Liver (tissue), 9 donors: ENCODE results near the gene VEPH1. TPM values are rescaled to one million over a fixed set of nuclear protein-coding genes. Genes with fewer than 3 reads are reported as not detected.

Experiments
- DNase-seq: peaks from one replicate; pipeline ENCODE4 v3.0.0-alpha.2; 2017; ENCODE audit warnings: low spot score
- H3K27ac ChIP-seq, 2 donors: one replicate each; pipeline ENCODE4 v1.7.0; 2013; ENCODE audit warnings: inconsistent platforms in 2 of 2, low read length in 2 of 2, control low read depth in 1 of 2, low read depth in 1 of 2, mild to moderate bottlenecking in 1 of 2
- H3K27me3 ChIP-seq, 4 donors: one replicate each; pipeline versions ENCODE4 v1.6.1 to v1.7.0; 2013; ENCODE audit warnings: low read length in 3 of 4, inconsistent platforms in 1 of 4, mild to moderate bottlenecking in 1 of 4, moderate library complexity in 1 of 4; ENCODE audit not compliant: control insufficient read depth in 4 of 4, insufficient read depth in 4 of 4
- H3K36me3 ChIP-seq, 4 donors: one replicate each; pipeline versions ENCODE4 v1.6.1 to v1.7.0; 2013; ENCODE audit warnings: low read length in 3 of 4, mild to moderate bottlenecking in 3 of 4, low read depth in 1 of 4, moderate library complexity in 1 of 4; ENCODE audit not compliant: control insufficient read depth in 4 of 4, insufficient read depth in 3 of 4
- H3K4me1 ChIP-seq, 4 donors: one replicate each; pipeline versions ENCODE4 v1.6.1 to v1.7.0; 2013; ENCODE audit warnings: low read length in 3 of 4, mild to moderate bottlenecking in 3 of 4, moderate library complexity in 1 of 4; ENCODE audit not compliant: control insufficient read depth in 4 of 4, insufficient read depth in 4 of 4
- H3K4me3 ChIP-seq, 3 donors: one replicate each; pipeline versions ENCODE4 v1.6.1 to v1.7.0; 2013; ENCODE audit warnings: low read length in 3 of 3, control low read depth in 1 of 3, low read depth in 1 of 3, mild to moderate bottlenecking in 1 of 3
- H3K9ac ChIP-seq, 2 donors: one replicate each; pipeline ENCODE4 v1.7.0; 2013; ENCODE audit warnings: low read length in 2 of 2, mild to moderate bottlenecking in 2 of 2, moderate library complexity in 2 of 2, control low read depth in 1 of 2, low read depth in 1 of 2
- H3K9me3 ChIP-seq, 4 donors: one replicate each; pipeline versions ENCODE4 v1.6.1 to v1.7.0; 2013; ENCODE audit warnings: low read length in 3 of 4; ENCODE audit not compliant: control insufficient read depth in 4 of 4
- EGR1 ChIP-seq, 2 donors: IDR thresholded peaks; 2 replicates each; pipeline ENCODE4 v1.6.1; 2016 to 2018; ENCODE audit warnings: antibody characterized with exemption in 2 of 2, low read depth in 2 of 2
- FOXA1 ChIP-seq: IDR thresholded peaks from 2 replicates; pipeline ENCODE4 v1.6.1; 2016; ENCODE audit warnings: antibody characterized with exemption
- FOXA2 ChIP-seq: IDR thresholded peaks from 2 replicates; pipeline ENCODE4 v1.6.1; 2016; ENCODE audit warnings: antibody characterized with exemption
- GABPA ChIP-seq, 2 donors: IDR thresholded peaks in 1 of 2; conservative IDR thresholded peaks in 1 of 2; 2 replicates each; pipeline ENCODE4 v1.6.1; 2016; ENCODE audit warnings: antibody characterized with exemption in 2 of 2, mild to moderate bottlenecking in 1 of 2, moderate library complexity in 1 of 2
- HNF4A ChIP-seq, 2 donors: conservative IDR thresholded peaks; 2 replicates each; pipeline ENCODE4 v1.6.1; 2016; ENCODE audit warnings: antibody characterized with exemption in 2 of 2, mild to moderate bottlenecking in 2 of 2
- HNF4G ChIP-seq: IDR thresholded peaks from 2 replicates; pipeline ENCODE4 v1.6.1; 2016; ENCODE audit warnings: antibody characterized with exemption
- JUND ChIP-seq, 2 donors: IDR thresholded peaks; 2 replicates each; pipeline ENCODE4 v1.6.1; 2016; ENCODE audit warnings: antibody characterized with exemption in 2 of 2
- RAD21 ChIP-seq, 2 donors: IDR thresholded peaks; 2 replicates each; pipeline ENCODE4 v1.6.1; 2016; ENCODE audit warnings: antibody characterized with exemption in 2 of 2, mild to moderate bottlenecking in 2 of 2
- RXRA ChIP-seq, 2 donors: IDR thresholded peaks; 2 replicates each; pipeline ENCODE4 v1.6.1; 2017 to 2018; ENCODE audit warnings: antibody characterized with exemption in 2 of 2, mild to moderate bottlenecking in 1 of 2
- SP1 ChIP-seq: IDR thresholded peaks from 2 replicates; pipeline ENCODE4 v1.6.1; 2018; ENCODE audit warnings: antibody characterized with exemption, mild to moderate bottlenecking
- TAF1 ChIP-seq: conservative IDR thresholded peaks from 2 replicates; pipeline ENCODE4 v1.6.1; 2016; ENCODE audit warnings: antibody characterized with exemption, mild to moderate bottlenecking
- YY1 ChIP-seq: IDR thresholded peaks from 2 replicates; pipeline ENCODE4 v1.6.1; 2016; ENCODE audit warnings: antibody characterized with exemption, mild to moderate bottlenecking
- WGBS: extraction: QIAGEN DNeasy Blood & Tissue Kit; methylation state at CpG from one replicate; pipeline ENCODE4 v1.1.7; 2013; 5-methylcytosine and 5-hydroxymethylcytosine counted together
- polyA plus RNA-seq, 2 donors: library from polyadenylated mRNA; stranded (reverse) in 1 of 2; unstranded in 1 of 2; fragments of 200-250 nt in 1 of 2; fragments of >200 nt in 1 of 2; fragmentation: Nextera tagmentation in 1 of 2; extraction: Ambion mirVana in 1 of 2; gene quantifications; one replicate each; pipeline versions ENCODE4 v1.2.1 to v1.2.3, GENCODE V29; 2013 to 2015
- total RNA-seq, 2 donors: library from RNA; depleted of rRNA; stranded (reverse); fragments of >200 nt; gene quantifications; one replicate each; pipeline ENCODE4 v1.2.3, GENCODE V29; 2014
- TF ChIP-seq, protein P1 (sequence below): fragments of 150-350 bp; IDR thresholded peaks from 2 replicates; pipeline ENCODE4 v1.5.1; 2017; ENCODE audit warnings: improper control_type of control experiment, low read depth, low read length; ENCODE audit not compliant: missing input control
- donor health status: healthy.
- donor health status: healthy.
- donor health status: healthy.
- donor health status: healthy.
- donor health status: healthy.

The VEPH1 gene
- total and polyA plus RNA-seq, 4 donors = 0.60 to 3.3 (median 1.2) TPM

DNA sequence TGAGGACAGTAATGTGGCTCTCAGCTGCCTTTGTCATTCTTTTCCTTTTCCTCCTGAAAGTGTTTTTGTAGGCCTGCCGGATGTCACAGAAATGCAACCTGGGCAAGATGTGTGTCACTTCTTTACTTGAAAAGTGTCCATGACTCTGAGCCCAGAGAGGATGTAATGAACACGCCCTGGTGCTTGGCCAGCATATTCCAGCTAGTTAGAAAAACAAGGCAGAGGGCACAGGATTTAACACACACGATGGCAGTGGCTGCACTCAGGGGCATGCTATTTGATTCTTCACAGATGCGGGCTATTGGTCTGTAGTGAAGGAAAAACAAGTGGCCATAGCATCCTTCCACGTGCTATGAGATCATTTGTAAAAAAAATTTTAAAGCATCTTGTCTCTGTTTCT, 96.8 kb downstream of the VEPH1 start (continued):
- TF ChIP-seq TAF1 = no peak
- no peak for TF ChIP-seq SP1
- no peak for TF ChIP-seq EGR1 (IDR thresholded peaks at IDR 0.05; ENCODE audit: low read depth in 2 of 2)
- TF ChIP-seq YY1 = no peak
- TF ChIP-seq, protein P1, sequence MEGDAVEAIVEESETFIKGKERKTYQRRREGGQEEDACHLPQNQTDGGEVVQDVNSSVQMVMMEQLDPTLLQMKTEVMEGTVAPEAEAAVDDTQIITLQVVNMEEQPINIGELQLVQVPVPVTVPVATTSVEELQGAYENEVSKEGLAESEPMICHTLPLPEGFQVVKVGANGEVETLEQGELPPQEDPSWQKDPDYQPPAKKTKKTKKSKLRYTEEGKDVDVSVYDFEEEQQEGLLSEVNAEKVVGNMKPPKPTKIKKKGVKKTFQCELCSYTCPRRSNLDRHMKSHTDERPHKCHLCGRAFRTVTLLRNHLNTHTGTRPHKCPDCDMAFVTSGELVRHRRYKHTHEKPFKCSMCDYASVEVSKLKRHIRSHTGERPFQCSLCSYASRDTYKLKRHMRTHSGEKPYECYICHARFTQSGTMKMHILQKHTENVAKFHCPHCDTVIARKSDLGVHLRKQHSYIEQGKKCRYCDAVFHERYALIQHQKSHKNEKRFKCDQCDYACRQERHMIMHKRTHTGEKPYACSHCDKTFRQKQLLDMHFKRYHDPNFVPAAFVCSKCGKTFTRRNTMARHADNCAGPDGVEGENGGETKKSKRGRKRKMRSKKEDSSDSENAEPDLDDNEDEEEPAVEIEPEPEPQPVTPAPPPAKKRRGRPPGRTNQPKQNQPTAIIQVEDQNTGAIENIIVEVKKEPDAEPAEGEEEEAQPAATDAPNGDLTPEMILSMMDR = no peak
- no peak for TF ChIP-seq JUND (IDR thresholded peaks at IDR 0.05)
- no peak for TF ChIP-seq GABPA (IDR thresholded peaks at IDR 0.05 in 1 of 2, conservative IDR thresholded peaks at IDR 0.05 in 1 of 2)
- no peak for TF ChIP-seq RXRA (IDR thresholded peaks at IDR 0.05)

DNA sequence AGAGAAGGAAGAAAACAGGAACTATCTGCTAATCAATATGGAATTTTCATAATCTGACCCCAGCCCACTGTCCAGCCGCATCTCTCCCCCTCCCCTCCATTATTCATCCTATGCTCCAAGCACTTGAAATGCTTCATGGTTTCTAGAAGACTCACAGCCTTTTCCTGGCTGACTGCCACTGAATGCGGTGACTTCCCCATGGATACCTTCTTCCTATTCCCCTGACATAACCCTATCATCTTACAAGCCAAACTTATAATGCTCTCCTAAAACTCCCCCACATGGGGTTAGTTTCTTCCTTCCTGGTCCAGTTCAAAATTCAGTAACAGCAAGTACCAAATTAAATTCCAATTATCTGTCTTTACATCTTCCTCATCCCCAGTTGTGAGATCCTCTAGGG, 97.8 kb downstream of the VEPH1 start:
- Histone ChIP-seq H3K36me3 (no peaks in the 10 kb centered on the region), H3K9me3 (no peaks in the 10 kb centered on the region), H3K4me1 (no peaks in the 10 kb centered on the region), H3K4me3 (no peak overlapping the region), H3K27me3 (no peaks in the 10 kb centered on the region), H3K27ac (no peak overlapping the region), H3K9ac (no peak overlapping the region)
- TF ChIP-seq HNF4G (no peak), FOXA1 (no peak), TAF1 (no peak)
- DNase-seq = no peak
- WGBS = 76% methylated on average over 2 of the region's 2 CpGs

DNA sequence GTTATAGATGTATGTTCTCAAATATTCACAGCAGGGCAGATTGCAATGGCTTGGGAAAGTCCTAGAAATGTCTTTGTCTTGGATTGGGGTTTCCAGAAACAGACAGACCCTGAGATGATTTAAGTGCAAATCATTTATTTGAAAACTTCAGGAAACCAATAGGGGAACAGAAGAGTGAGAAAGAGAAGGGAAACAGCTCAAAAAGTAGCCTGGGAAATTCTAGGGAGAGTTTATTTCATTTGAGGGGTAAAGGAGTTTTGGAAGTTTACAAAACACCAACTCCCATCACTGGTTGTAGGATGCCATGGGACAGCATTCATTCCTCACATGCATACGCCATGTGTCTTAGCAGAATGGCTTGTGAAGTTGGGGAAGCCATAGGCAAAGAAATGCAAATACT, 98.8 kb downstream of the VEPH1 start:
- H3K36me3 ChIP-seq = no peaks in the 10 kb centered on the region

DNA sequence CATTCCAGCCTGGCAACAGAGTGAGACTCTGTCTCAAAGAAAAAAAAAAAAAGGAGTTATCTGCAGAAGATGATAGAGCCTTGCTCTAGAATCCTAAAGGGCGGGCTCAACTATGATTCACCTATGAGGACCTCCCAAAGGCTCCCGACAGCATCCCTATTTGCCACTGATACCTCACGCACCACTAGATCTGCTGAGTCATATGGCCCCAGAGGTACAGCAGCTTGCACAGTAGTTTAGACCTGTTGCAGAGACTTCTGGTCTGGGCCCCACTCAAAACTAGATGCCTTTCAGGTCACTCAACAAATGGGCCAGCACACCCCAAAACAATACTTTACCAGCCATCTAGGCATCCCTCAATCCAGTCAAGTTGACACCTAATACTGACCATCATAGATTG, 104.6 kb downstream of the VEPH1 start:
- no peak overlapping the region for H3K9ac ChIP-seq
- DNase-seq = no peak
- no peaks in the 10 kb centered on the region for H3K27me3 ChIP-seq
- no peaks in the 10 kb centered on the region for H3K9me3 ChIP-seq
- H3K27ac ChIP-seq = no peak overlapping the region
- no peak overlapping the region for H3K4me3 ChIP-seq
- no peaks in the 10 kb centered on the region for H3K36me3 ChIP-seq
- H3K4me1 ChIP-seq = no peaks in the 10 kb centered on the region
- no peak for TF ChIP-seq HNF4A (conservative IDR thresholded peaks at IDR 0.05)
- TF ChIP-seq, protein P1 = no peak
- no peak for TF ChIP-seq GABPA (IDR thresholded peaks at IDR 0.05 in 1 of 2, conservative IDR thresholded peaks at IDR 0.05 in 1 of 2)
- no peak for TF ChIP-seq FOXA1
- TF ChIP-seq TAF1 = no peak
- no peak for TF ChIP-seq HNF4G
- 93% methylated on average over 3 of the region's 3 CpGs for WGBS

More for the DNA sequence above, 98.8 kb downstream of the VEPH1 start:
- H3K4me3 ChIP-seq = no peak overlapping the region
- TF ChIP-seq FOXA2 = no peak
- TF ChIP-seq GABPA (IDR thresholded peaks at IDR 0.05 in 1 of 2, conservative IDR thresholded peaks at IDR 0.05 in 1 of 2) = no peak
- no peak for TF ChIP-seq HNF4G
- no peak for TF ChIP-seq HNF4A (conservative IDR thresholded peaks at IDR 0.05)
- TF ChIP-seq JUND (IDR thresholded peaks at IDR 0.05) = no peak
- no peak for TF ChIP-seq RAD21 (IDR thresholded peaks at IDR 0.05)
- TF ChIP-seq SP1 = no peak
- TF ChIP-seq TAF1 = no peak
- DNase-seq = no peak
- no peaks in the 10 kb centered on the region for H3K27me3 ChIP-seq
- no peaks in the 10 kb centered on the region for H3K9me3 ChIP-seq
- H3K27ac ChIP-seq = no peak overlapping the region
- 53% methylated on average over 1 of the region's 1 CpG for WGBS
- no peak overlapping the region for H3K9ac ChIP-seq
- no peaks in the 10 kb centered on the region for H3K4me1 ChIP-seq
